ENCODE results near the gene HOXC12.

The HOXC12 gene

GRCh38 chr12:54002278-54002914 is 47.7 kb downstream of the HOXC12 start:
- Histone ChIP-seq H2AFZ (ENCODE audit: low read length, unreplicated experiment) (no peak overlapping the region), H3K4me1 (ENCODE audit: control insufficient read depth, insufficient read depth, low read length, unreplicated experiment) (peaks cover 9% of the 10 kb centered on the region), H3K36me3 (ENCODE audit: insufficient read depth, low read length) (no peaks in the 10 kb centered on the region), H3K4me3 (ENCODE audit: low read depth, low read length) (no peak overlapping the region), H3K27ac (ENCODE audit: low read depth, low read length) (no peak overlapping the region), H3K79me2 (ENCODE audit: control insufficient read depth, insufficient read depth, low read length, unreplicated experiment) (peaks cover 3% of the 10 kb centered on the region), H3K27me3 (ENCODE audit: insufficient read depth, low read length) (peaks cover 22% of the 10 kb centered on the region)

- H3K27ac ChIP-seq (ENCODE audit: low read depth, low read length), result no peak overlapping the region
- peaks cover 18% of the 10 kb centered on the region for H3K27me3 ChIP-seq (ENCODE audit: insufficient read depth, low read length)
These were observed 48.2 kb downstream of the HOXC12 start for GRCh38 chr12:54002915-54003389.

GRCh38 chr12:54003625-54004024 is 48.9 kb downstream of the HOXC12 start:
- Histone ChIP-seq H3K4me1 (ENCODE audit: control insufficient read depth, insufficient read depth, low read length, unreplicated experiment) (peaks cover 20% of the 10 kb centered on the region), H3K36me3 (ENCODE audit: insufficient read depth, low read length) (no peaks in the 10 kb centered on the region), H3K79me2 (ENCODE audit: control insufficient read depth, insufficient read depth, low read length, unreplicated experiment) (peaks cover 3% of the 10 kb centered on the region), H3K4me3 (ENCODE audit: low read depth, low read length) (no peak overlapping the region), H3K27ac (ENCODE audit: low read depth, low read length) (no peak overlapping the region), H3K27me3 (ENCODE audit: insufficient read depth, low read length) (peaks cover 11% of the 10 kb centered on the region), H2AFZ (ENCODE audit: low read length, unreplicated experiment) (no peak overlapping the region)

More at GRCh38 chr12:54002915-54003389, 48.2 kb downstream of the HOXC12 start:
- peaks cover 14% of the 10 kb centered on the region for H3K4me1 ChIP-seq (ENCODE audit: control insufficient read depth, insufficient read depth, low read length, unreplicated experiment)
- H2AFZ ChIP-seq (ENCODE audit: low read length, unreplicated experiment), result no peak overlapping the region
- no peak overlapping the region for H3K4me3 ChIP-seq (ENCODE audit: low read depth, low read length)
- H3K36me3 ChIP-seq (ENCODE audit: insufficient read depth, low read length), result no peaks in the 10 kb centered on the region
- H3K79me2 ChIP-seq (ENCODE audit: control insufficient read depth, insufficient read depth, low read length, unreplicated experiment), result peaks cover 3% of the 10 kb centered on the region

GRCh38 chr12:54004063-54004840 is 49.5 kb downstream of the HOXC12 start:
- Histone ChIP-seq H3K79me2 (ENCODE audit: control insufficient read depth, insufficient read depth, low read length, unreplicated experiment) (peaks cover 3% of the 10 kb centered on the region), H3K4me3 (ENCODE audit: low read depth, low read length) (no peak overlapping the region; the same call in 1 of the 2 replicates), H2AFZ (ENCODE audit: low read length, unreplicated experiment) (no peak overlapping the region), H3K36me3 (ENCODE audit: insufficient read depth, low read length) (no peaks in the 10 kb centered on the region), H3K27me3 (ENCODE audit: insufficient read depth, low read length) (peaks cover 6% of the 10 kb centered on the region; the same call in 1 of the 2 replicates), H3K4me1 (ENCODE audit: control insufficient read depth, insufficient read depth, low read length, unreplicated experiment) (peaks cover 20% of the 10 kb centered on the region), H3K27ac (ENCODE audit: low read depth, low read length) (no peak overlapping the region)

- peak overlapping the region; percentile 43 for H3K4me3 ChIP-seq (ENCODE audit: low read depth, low read length)
- peaks cover 6% of the 10 kb centered on the region; the same call in 1 of the 2 replicates for H3K27me3 ChIP-seq (ENCODE audit: insufficient read depth, low read length)
- no peaks in the 10 kb centered on the region for H3K36me3 ChIP-seq (ENCODE audit: insufficient read depth, low read length)
- peaks cover 21% of the 10 kb centered on the region for H3K4me1 ChIP-seq (ENCODE audit: control insufficient read depth, insufficient read depth, low read length, unreplicated experiment)
- peaks cover 9% of the 10 kb centered on the region for H3K79me2 ChIP-seq (ENCODE audit: control insufficient read depth, insufficient read depth, low read length, unreplicated experiment)
- H3K27ac ChIP-seq (ENCODE audit: low read depth, low read length), result no peak overlapping the region
- H2AFZ ChIP-seq (ENCODE audit: low read length, unreplicated experiment), result peak overlapping the region; percentile 84
These were observed 50.3 kb downstream of the HOXC12 start for GRCh38 chr12:54004841-54005530.

- H3K79me2 ChIP-seq (ENCODE audit: control insufficient read depth, insufficient read depth, low read length, unreplicated experiment), result peaks cover 10% of the 10 kb centered on the region
- H3K4me3 ChIP-seq (ENCODE audit: low read depth, low read length), result peak overlapping the region; percentile 43
- peaks cover 26% of the 10 kb centered on the region for H3K4me1 ChIP-seq (ENCODE audit: control insufficient read depth, insufficient read depth, low read length, unreplicated experiment)
- peak overlapping the region; percentile 84 for H2AFZ ChIP-seq (ENCODE audit: low read length, unreplicated experiment)
- H3K27ac ChIP-seq (ENCODE audit: low read depth, low read length), result no peak overlapping the region
- H3K27me3 ChIP-seq (ENCODE audit: insufficient read depth, low read length), result peaks cover 6% of the 10 kb centered on the region; the same call in 1 of the 2 replicates
- no peaks in the 10 kb centered on the region for H3K36me3 ChIP-seq (ENCODE audit: insufficient read depth, low read length)
These were observed 50.8 kb downstream of the HOXC12 start for GRCh38 chr12:54005531-54005852.

GRCh38 chr12:54005853-54006558 is 51.3 kb downstream of the HOXC12 start:
- peaks cover 5% of the 10 kb centered on the region; the same call in 1 of the 2 replicates for H3K27me3 ChIP-seq (ENCODE audit: insufficient read depth, low read length)
- H2AFZ ChIP-seq (ENCODE audit: low read length, unreplicated experiment), result peak overlapping the region; percentile 84
- peaks cover 30% of the 10 kb centered on the region for H3K4me1 ChIP-seq (ENCODE audit: control insufficient read depth, insufficient read depth, low read length, unreplicated experiment)
- no peak overlapping the region for H3K27ac ChIP-seq (ENCODE audit: low read depth, low read length)
- H3K4me3 ChIP-seq (ENCODE audit: low read depth, low read length), result peak overlapping the region; percentile 56
- H3K79me2 ChIP-seq (ENCODE audit: control insufficient read depth, insufficient read depth, low read length, unreplicated experiment), result peaks cover 7% of the 10 kb centered on the region
- no peaks in the 10 kb centered on the region for H3K36me3 ChIP-seq (ENCODE audit: insufficient read depth, low read length)

- Histone ChIP-seq H2AFZ (ENCODE audit: low read length, unreplicated experiment) (no peak overlapping the region), H3K27me3 (ENCODE audit: insufficient read depth, low read length) (peaks cover 3% of the 10 kb centered on the region; the same call in 1 of the 2 replicates), H3K4me1 (ENCODE audit: control insufficient read depth, insufficient read depth, low read length, unreplicated experiment) (peaks cover 30% of the 10 kb centered on the region), H3K79me2 (ENCODE audit: control insufficient read depth, insufficient read depth, low read length, unreplicated experiment) (peaks cover 7% of the 10 kb centered on the region), H3K27ac (ENCODE audit: low read depth, low read length) (no peak overlapping the region), H3K4me3 (ENCODE audit: low read depth, low read length) (peak overlapping the region; percentile 56), H3K36me3 (ENCODE audit: insufficient read depth, low read length) (no peaks in the 10 kb centered on the region)
These were observed 52.0 kb downstream of the HOXC12 start for GRCh38 chr12:54006559-54007220.

GRCh38 chr12:54007538-54008259 is 53.0 kb downstream of the HOXC12 start:
- Histone ChIP-seq H3K27me3 (ENCODE audit: insufficient read depth, low read length) (peaks cover 3% of the 10 kb centered on the region; the same call in 1 of the 2 replicates), H3K4me3 (ENCODE audit: low read depth, low read length) (peak overlapping the region; percentile 80), H3K27ac (ENCODE audit: low read depth, low read length) (no peak overlapping the region), H3K36me3 (ENCODE audit: insufficient read depth, low read length) (no peaks in the 10 kb centered on the region), H3K4me1 (ENCODE audit: control insufficient read depth, insufficient read depth, low read length, unreplicated experiment) (peaks cover 29% of the 10 kb centered on the region), H3K79me2 (ENCODE audit: control insufficient read depth, insufficient read depth, low read length, unreplicated experiment) (peaks cover 7% of the 10 kb centered on the region), H2AFZ (ENCODE audit: low read length, unreplicated experiment) (no peak overlapping the region)
